GM18507 (cell line): ENCODE results near the gene FXYD5.
"Not testable (repeated sequence)": the region's sequence is repeated elsewhere in the genome, so short reads cannot be mapped to it uniquely, and the experiment has no call there.

Experiments used
- DNase-seq: peaks from one replicate; pipeline ENCODE4 v3.0.0; 2011; ENCODE audit warnings: low read depth; ENCODE audit not compliant: insufficient read length; ENCODE audit errors: extremely low spot score
- FAIRE-seq: peaks from 2 replicates; lab custom pipeline; 2011; peaks lifted over from hg19 to GRCh38; lab: Jason Lieb, UNC

Gene FXYD5

DNA sequence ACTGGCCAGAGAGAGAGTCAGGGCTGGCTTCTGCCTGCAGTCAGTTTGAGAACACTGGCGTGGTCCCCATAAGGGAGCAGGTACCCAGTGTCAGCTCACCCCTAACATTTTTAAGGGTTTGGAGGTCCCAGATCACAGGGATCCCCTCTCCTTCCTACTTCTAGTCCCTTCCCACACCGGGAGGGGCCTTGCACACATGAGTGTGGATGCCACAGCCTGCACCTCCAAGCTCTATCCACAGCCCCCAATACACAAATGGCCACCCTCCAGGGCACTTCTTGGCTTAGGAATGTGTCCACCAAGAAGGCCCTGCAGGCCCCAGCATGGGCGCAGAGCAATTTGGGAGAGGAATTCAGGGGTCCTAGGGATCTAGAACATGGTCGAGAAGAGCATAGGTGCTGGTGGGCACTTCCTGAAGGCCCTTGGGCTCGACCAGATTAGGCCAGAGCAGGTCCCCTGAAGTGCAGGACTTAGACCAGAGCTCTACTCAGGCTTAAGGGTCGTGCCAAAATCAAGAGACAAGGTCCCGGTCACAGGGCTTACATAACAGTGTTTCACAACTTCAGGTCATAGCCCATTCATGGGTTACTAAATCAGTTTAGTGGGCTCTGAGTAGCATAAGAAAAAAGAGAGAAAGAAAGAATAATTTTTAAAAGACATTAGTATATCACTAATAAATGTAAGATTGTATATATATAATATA is 16.0 kb downstream of the FXYD5 start:
- FAIRE-seq (no peak), DNase-seq (no peak)

DNA sequence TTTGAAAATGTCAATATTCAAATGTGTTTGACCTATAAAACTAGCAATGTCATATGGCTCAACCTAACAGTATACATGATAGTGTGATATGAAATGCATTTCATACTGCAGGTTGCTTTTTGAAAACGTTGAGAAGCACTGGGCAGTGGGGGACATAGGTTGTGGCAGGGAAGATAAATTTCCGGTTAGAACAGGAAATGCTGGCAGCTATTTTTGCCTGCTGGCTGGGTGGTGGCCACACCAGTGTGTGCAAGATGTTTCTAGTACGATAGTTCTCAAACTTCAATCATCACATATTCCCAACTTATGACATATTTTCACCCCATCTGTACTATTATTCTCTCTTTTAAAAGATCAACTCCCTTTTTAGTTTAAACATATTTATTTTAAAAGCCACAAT is 17.2 kb downstream of the FXYD5 start:
- FAIRE-seq (no peak), DNase-seq (no peak)

DNA sequence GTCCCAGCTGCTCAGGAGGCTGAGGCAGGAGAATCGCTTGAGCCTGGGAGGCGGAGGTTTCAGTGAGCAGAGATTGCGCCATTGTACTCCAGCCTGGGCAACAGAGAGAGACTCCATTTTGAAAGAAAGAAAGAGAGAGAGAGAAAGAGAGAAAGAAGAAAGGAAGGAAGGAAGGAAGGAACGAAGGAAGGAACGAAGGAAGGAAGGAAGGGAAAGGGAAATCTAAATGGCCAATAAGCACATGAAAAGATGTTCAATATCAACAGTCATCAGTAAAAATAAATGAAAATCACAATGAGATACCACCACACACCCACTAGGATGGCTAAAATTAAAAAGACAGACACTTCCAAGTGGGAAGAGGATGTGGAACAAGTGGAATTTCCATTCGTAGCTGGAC is 19.7 kb downstream of the FXYD5 start:
- no peak for DNase-seq
- no peak for FAIRE-seq

DNA sequence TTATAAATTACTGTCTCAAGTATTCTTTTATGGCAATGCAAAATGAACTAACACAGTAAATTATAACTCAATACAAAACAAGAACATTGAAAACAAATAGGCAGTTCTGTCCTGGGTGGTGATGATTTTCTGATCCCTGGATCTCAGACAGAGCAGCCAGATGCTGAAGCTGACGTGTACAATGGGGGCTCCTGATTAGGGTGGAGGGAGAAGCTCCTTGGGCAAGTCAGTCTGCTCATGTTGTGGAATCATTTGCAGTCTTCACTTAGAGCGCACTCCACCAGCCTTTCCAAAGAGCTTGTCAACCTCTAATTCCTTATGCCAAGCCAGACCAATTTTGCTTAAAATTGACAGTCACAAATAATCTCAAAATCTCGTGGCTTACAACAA is 21.6 kb downstream of the FXYD5 start:
- FAIRE-seq (no peak), DNase-seq (no peak)

DNA sequence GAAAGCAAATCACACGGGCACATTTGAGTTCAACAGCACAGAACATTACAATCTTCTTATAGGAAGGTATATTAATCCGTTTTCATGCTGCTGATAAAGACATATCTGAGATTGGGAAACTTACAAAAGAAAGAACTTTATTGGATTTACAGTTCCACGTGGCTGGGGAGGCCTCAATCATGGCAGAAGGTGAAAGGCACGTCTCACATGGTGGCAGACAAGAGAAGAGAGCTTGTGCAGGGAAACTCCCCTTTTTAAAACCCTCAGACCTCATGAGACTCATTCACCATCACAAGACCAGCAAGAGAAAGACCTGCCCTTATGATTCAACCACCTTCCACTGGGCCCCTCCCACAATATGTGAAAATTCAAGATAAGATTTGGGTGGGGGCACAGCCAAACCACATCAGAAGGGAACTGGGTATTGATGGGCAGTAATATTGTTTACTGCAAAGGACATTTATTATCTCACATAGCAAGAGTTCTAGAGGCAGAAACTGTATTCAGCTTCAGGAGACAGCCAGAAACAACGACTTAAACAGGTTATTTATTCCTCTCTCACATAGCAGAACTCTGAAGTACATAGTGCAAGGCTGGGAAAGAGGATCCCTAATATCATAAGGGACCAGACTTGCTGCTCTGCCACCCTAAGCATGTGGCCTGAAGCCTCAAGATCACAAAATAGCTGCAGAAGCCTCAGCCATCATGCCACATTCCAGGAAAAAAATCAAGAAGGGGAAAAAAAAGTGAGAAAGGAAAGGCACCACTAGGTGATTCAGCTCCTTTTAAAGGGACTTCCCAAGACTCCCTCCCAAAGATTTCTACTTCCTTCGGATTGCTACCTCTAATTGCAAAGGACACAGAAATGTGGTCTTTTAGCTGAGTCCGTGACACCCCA is 23.1 kb downstream of the FXYD5 start:
- DNase-seq (no peak), FAIRE-seq (no peak)

DNA sequence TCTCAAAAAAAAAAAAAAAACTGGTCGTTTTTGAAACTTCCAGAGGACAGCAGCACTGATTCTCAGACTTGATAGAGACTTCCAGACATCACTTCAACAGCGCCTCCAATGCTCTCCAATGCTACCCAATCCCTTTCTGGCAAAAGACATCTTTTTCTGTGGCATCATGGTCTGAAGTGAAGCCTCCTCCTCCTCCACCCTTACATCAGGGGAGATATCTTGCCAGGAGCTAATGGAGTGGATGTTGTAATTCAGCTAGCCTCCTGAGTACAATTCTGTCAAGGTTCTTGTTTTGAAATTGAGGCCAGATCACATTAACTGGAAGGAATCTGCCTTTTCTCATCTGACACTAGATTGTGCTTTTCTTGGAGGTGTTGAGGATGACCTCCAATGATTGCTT is 24.2 kb downstream of the FXYD5 start:
- no peak for DNase-seq
- no peak for FAIRE-seq

DNA sequence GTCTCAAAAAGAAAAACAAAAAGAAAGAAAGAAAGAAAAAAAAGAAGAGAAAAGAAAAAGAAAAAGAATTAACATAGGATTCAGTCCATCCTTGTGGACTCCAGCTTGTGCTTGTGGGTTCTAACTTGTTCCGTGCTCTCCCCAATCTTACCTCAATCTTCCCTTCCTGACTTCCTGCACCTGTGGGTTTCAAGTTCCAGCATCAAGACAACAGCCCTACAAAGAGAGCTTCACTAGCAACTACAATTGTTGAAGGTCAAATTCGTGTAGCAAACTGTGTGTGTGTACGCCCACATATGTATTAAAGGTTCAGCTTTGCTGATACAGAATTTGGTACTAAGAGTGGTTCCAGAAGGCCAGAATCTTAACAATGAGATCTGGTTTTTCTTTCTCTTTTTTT is 25.3 kb downstream of the FXYD5 start:
- FAIRE-seq (no peak), DNase-seq (no peak)

DNA sequence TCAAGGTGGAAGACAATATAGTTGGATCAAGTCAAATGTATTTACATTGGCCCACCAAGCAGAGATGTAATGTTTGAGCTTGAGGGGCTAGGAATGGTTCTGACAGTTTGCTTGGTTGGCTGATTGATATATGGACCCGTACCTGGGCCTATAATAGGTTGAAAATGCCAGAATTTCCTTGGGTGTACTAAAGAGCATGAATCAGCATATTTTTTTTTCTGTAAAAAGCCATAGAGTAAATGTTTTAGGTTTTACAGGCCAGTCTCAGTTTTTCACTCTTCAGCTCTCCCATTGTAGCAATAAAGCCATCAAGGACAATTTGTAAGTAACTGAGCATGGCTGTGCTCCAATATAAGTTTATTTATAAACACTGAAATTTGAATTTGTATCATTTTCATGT is 26.9 kb downstream of the FXYD5 start:
- DNase-seq (no peak), FAIRE-seq (no peak)

DNA sequence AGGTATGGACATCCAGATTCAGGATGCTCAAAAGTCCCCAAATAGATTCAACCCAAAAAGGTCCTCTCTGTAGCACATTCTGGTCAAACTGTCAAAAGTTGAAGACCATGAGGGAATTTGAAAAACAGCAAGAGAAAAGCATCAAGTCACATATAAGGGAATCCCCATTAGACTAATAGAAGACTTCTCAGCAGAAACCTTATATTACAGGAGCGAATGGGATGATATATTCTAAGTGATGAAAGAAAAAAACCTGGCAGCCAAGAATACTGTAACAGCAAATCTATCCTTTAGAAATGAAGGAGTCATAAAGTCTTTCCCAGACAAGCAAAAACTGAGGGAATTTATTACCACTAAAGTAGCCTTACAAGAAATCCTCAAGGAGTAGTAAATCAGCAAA is 29.7 kb downstream of the FXYD5 start:
- no peak for FAIRE-seq
- no peak for DNase-seq

DNA sequence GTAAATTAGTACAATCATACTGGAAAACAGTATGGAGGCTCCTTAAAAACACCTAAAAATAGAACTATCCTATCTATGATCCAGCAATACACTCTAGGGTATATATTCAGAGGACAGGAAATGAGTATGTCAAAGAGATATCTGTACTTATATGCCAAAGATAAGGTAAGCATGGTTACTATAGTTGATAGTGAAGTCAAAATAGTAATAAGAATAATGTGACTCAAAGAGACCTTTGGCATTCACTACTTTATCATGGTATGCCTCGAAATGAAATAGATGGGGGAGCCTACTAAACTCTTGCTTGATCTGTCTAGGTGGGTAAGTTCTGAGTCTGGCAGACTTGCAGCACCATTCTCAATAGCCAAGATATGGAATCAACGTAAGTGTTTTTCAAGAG is 30.3 kb downstream of the FXYD5 start:
- no peak for FAIRE-seq

DNA sequence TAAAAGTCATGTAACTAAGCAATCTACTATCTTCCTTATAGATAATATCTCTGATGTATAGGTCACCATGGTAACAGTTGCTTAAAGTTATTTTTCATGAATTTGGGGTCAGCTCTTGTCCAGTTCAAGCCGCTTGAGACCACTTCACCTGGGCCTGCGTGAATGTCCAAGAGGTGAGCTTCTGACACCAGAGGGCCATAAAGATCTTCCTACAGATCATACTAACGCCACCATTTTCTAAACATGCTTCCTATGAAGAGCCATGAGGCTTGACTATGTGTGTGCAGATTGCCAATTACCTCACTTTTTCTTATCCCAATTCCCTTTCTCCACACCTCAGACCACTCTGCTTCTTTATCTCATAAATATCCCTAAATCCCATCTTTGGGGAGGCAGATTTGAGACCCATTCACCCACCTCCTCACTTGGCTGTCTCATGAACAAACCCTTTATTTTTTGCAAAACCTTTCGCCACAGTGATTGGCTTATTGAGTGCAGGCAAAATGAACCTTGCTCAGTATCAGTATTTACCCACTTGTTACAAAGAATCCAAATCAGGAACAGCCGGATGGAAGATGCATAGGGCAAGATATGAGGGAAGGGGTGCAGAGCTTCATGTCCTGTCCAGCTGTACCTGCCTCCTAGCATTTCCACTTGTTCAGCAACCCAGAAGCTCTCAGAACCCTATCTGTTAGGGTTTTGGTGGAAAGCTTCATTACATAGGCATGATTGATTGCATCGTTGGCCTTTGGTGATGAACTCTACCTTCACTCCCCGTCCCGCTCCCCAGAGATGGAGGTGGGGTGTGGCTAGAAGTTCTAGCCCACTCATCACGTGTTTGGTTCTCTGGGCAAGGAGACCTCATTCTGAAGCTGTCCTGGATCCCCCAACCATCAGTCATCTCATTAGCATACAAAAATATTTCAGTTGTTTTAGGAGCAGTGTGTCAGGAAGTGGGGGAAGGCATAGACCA is 39.8 kb downstream of the FXYD5 start:
- DNase-seq (no peak), FAIRE-seq (peak; percentile 33)

More for the DNA sequence above, 30.3 kb downstream of the FXYD5 start:
- no peak for DNase-seq

DNA sequence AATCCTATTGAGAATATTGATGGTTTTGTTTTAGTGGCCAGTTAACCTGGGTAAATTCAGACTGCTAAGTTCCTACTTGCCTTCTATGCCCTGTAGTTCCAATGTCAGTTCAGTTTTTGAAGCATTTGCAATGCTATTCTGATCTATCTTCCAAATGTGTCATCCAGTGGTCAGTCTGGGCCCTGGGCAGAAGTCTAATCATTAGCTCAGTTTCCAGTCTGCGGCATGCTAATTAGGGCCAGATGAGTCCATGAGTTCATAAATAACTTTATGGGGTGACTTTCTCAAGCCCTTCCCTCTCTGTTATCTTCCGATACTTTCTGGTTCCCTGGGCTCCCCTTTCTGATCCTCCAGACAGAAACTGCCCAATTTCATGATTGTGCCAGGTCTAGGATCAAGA is 41.3 kb downstream of the FXYD5 start:
- DNase-seq (no peak), FAIRE-seq (peak; percentile 72)

DNA sequence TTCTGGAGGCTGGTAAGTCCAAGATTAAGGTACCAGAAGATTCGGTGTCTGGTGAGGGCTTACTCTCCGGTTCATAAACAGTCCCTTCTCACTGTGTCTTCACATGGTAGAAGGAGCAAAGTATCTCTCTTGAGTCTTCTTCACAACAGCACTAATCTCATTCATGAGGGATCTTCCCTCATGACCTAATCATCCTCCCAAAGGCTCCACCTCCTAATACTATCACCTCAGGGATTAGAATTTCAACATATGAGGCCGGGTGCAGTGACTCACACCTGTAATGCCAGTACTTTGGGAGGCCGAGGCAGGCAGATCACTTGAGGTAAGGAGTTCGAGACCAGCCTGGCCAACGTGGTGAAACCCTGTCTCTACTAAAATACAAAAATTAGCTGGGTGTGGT is 42.3 kb downstream of the FXYD5 start:
- DNase-seq, FAIRE-seq: not testable (repeated sequence)

DNA sequence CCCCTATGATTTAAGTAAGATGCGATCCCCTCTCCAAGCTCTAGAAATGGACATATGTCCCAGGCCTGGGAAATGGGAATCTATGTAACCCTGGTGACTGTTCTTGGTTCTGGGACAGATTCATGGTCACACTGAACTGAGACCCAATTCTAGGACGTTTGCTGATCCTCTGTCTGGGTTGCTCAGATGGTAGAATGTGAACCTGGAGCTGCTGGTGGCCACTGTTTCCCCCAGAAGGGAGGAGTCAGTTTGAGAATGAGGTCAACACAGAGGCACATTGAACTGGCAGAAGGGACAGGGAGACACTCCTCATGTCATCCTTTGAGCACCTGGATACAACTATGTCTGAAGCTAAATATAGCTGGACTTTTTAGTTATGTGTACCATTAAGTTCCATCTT is 44.9 kb downstream of the FXYD5 start:
- no peak for DNase-seq
- no peak for FAIRE-seq

DNA sequence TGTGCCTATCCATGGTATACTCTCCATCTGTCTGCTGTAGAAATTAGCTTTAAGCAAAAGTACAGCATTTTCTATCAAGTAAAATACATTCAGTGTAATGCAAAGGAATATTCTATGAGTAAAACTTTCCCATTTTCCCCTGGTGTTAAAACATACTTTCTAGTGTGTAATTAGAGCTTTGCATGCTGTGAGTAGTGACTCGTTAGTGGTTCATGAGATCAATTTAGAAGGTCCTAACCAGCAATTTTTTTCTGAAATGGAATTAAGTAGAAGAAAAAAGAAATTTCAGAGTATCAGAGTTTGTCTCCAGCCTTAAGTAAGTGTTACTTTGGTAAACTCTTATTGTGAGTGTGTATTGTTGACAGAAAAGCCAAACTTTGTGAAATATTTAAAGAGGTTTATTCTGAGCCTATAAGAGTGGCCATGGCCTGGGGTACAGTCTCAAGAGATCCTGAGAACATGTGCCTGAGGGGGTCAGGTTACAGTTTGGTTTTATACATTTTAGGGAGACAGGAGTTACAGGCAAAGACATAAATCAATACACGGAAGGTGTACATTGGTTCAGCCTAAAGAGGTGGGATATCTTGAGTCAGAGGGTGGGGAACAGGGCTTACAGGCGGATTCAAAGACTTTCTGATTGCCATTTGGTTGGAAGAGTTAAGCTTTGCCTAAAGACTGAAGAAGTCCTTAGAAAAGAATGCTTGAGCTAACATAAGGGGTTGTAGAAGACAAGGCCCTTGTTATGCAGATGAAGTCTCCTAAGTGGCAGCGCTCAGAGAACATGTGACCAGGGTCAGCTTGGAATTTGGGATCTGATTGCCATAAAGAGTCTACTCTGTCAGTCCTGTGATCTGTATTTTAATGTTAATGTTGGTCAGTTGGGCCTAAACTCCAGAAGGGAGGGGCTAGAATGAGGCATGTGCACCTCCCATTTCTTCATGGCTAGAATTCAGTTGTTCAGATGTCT is 48.5 kb downstream of the FXYD5 start:
- no peak for DNase-seq
- no peak for FAIRE-seq

DNA sequence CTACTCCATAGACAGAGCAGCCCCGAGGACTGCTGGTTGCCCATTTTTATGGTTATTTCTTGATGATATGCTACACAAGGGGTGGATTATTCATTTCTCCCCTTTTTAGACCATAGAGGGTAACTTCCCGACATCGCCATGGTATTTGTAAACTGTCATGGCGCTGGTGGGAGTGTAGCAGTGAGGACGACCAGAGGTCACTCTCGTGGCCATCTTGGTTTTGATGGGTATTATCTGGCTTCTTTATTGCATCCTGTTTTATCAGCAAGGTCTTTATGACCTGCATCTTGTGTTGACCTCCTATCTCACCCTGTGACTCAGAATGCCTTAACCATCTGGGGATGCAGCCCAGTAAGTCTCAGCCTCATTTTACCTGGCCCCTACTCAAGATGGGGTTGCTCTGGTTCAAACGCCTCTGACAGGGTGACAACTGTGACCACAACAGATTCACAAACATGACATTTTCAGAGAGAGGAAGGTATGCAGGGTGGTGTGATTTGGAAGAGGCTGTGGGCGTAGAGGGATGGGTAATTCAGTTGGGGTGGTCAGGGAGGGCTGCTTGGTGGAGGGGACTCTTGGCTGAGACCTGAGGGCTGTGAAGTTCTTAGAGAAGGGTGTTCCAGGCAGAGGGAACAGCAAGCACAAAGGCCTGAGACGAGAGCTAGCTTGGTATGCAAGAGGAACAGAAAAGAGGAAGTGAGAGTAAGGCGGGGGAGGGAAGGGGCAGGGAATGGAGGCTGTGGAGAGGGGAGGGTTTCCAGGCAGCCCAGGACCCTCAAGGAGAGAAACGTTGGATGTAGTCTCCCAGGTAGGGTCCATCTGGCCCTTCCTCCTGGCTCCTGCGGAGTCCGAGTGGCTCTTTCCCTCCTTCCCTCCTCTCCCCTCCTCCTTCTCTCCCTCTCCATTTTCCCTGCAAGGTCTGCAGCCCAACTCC is 50.5 kb downstream of the FXYD5 start:
- FAIRE-seq (peak; percentile 96), DNase-seq (peak; percentile 62)

DNA sequence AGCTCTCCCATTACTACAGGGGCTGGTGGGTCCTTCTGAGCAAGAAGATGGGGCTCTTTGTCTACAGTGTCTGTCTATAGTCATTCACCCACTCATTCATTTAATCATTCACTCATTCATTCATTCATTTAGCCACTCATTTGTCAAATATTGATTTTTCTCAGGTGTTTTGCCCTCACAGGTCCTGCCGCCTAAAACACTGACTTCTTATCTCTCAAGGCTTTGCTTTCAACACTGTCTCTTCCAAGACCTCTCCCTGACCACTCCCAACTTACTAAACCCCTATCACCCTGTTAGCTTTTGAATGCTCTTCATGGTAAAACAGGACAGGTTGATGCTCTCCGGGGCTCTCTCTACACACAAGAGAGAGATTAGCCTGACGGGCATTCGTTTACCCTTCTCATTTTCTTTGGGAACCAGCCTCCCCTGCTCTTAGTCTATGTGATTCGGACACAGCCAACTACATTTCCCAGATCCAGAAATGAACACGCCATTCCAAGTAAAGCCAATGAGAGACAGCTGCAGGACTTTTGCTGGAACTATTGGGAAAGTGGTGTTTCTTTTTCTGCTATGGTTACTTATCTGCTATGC is 51.3 kb downstream of the FXYD5 start:
- DNase-seq (no peak), FAIRE-seq (peak; percentile 38)
